Right renal cortex interstitium (tissue), 3 donors: Measurements from ENCODE around the gene ARHGAP22. TPM values are rescaled to one million over a fixed set of nuclear protein-coding genes. Genes with fewer than 3 reads are reported as not detected.

Experiments used
- DNase-seq, 3 donors: peaks; one replicate each; pipeline ENCODE4 v3.0.0-alpha.2; 2013; ENCODE audit warnings: low read depth in 3 of 3, low spot score in 2 of 3
- polyA plus RNA-seq, 3 donors: library from polyadenylated mRNA; unstranded; fragments of 120-200 nt; gene quantifications; one replicate each; pipeline ENCODE4 v1.2.1, GENCODE V29; 2013; ENCODE audit not compliant: insufficient read length in 3 of 3

ARHGAP22 gene
- polyA plus RNA-seq, 3 donors = 1.1 to 1.7 (median 1.1) TPM

DNA sequence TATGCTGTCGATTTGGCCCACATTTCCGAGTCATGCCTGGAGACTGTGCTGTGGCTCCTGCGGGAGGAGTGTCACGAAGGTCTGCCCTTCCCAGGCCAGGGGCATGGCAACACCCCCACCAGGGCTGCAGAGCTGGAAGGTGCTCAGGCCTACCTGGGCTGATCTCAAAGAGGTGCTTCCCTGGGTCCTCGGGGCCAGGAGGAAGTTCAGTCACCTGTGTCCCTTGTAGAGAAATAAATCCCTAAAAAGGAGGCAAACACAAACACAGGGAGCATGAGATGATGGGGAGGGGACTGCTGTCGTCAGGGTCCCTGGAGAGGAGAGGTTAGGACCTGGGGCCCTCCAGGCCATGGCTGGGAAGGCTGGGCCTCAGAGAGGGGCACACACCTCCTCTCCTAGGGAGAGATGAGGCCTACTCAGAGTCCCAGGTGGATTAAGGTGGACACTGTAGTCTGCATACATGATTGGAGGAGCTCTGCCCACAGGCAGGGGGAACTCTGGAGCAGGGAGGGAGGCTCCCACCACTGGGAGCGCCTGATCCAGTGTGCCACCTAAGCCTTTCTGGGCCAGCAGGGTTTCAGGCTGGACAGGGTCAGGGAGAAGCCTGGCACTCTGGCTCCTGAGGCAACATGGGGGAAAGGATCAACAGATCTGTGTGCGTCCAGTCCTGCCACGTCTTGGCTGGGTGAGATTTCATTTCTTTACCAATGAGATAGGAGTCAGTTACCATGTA lies 49.4 kb downstream of the ARHGAP22 start:
- DNase-seq = no peak

DNA sequence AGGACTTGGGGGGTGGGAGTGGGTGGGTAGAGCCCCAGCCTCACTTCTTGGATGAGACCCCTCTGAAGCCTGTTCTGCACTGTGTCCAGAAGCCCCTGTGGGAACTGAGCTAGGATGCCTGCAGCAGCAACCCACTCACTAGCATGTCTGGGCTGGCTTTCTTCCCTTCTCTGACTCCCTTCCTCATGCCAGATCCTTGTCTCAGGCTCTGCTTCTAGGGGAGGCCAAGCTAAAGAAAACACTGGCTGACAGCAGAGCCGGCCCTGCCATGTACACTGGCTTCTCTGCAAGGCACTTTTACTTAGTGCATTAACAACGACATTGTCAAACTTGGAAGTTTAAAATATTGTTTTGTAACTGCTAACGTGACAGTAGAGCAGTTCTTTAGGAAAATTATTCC lies 50.2 kb downstream of the ARHGAP22 start:
- no peak for DNase-seq

DNA sequence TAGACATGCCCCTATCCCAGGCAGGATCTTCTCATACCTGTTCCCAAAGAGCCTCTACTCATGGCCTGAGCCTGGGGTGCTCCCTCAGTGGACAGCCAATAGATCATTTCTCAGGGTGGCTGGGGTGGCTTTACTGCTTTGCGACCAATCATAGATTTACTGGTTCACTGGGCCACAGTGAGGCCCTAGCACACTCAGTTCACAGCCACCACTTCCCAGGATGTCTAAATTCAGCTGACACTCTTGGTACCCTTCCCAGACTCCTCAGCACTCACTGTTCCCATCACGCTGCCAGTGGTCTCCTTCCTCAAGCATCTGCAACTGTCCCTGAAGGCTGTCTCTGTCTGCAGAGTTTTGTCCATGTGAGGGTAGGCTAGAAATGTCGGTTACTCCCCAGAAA lies 50.6 kb downstream of the ARHGAP22 start:
- DNase-seq = no peak

DNA sequence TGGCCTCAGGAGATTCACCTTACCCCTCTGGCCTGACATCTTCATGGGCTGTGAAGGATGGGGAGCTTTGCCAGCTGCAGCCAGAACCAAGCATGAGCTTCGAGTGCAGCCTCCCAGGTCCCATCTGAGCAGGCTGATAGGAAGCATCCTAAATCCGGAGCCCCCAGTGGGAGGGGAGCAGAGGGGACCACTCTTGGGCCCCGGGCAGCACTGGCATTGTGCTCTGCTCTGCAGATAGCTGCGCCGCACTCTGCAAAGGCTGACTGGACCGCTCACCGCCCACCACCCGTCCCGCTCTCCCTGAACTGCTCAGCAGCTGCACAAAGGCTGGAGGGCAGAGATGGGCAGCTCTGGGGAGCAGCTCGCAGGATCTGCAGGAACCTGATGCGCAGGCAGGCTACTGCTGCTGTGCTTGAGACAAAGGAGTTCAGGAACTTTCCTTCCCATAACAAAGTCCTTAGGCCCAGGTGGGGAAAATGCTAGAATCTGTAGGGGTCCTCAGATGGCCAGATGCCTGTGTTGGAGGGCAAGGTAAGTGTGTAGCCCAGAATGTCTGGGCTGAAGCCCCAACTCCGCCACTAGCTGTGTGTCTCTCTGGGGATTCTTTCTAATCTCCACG lies 51.8 kb downstream of the ARHGAP22 start:
- no peak for DNase-seq

DNA sequence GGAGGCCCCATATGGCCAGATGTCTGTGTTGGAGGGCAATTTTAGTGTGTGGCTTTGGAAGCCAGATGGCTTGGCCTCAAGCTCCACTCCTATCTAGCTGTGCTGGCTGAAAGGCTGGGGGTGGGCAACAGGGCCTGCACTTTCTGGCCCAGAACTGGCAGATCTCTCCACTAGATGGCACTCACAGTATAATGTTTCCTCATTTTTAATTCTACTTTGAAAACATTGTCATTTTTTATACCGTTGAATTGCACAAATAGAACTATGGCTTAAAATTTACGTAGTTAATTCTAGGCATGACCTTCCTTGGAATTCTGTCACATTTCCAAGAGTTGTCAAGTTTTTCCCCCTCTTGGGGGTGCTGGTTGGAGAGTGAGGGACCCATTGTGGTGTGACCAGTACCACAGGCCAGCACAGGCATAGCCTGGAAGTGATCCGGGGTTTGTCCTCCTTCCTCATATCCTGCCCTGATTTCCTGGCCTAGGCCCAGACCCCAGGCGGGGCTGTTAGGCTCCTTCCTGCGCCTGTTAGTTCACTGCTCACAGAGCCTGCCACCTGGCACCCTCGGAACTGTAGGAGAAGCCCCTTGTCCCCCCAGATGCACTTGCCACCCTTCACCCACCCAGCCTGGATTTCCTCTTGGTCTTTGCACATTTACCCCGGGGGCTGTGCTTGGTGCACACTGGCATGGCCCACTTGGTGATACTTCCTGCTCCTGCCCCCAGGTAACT lies 52.8 kb downstream of the ARHGAP22 start:
- DNase-seq = peak in 2 of 3 donors; percentile 13 to 31

DNA sequence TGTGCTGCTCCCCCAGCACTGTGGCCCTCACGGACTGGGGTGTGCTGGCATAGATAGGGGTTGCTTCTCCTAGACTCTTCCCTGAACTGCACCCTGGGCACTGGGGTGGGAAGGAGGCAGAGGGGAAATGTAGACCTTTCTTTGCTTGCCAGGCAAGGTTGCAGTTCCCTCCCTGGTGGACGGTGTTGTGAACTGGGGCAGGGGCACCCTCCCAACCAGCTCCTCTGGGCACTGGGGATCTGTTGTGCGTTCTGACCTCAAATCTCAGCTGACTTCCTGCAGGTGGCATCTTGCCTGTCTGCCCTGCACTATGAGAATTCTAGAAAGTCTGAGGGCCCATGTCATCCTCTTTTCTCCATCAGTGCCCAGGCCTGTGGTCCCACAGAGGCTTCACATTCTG lies 53.9 kb downstream of the ARHGAP22 start:
- DNase-seq = no peak

DNA sequence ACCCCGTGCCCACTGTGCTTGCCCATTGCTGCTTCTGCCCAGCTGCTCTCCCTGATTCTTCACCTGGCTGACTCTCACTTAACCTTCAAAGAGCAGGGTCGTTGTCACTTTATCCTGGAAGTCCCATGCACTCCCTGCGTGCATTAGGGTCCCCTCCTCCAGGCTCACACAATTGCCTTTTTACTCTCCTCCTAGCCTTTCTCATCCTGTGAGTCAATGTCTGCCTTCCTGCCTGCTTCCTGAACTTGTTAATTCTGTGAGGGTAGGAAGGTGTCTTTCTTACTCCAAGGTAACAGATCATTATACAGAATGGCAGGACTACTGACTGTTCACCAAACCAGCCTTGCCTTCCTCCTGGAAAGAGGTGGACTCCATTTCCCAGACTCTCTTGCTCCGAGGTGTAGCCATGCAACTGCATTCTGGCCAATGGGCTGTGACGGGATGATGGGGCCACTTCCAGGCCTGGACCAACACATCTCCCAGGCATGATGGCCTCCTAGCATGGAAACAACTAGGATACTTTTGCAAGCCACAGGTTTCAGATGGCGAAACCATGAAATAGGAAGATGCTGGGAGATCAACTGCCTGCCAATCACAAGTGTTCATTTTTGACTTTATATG lies 54.7 kb downstream of the ARHGAP22 start:
- no peak for DNase-seq

DNA sequence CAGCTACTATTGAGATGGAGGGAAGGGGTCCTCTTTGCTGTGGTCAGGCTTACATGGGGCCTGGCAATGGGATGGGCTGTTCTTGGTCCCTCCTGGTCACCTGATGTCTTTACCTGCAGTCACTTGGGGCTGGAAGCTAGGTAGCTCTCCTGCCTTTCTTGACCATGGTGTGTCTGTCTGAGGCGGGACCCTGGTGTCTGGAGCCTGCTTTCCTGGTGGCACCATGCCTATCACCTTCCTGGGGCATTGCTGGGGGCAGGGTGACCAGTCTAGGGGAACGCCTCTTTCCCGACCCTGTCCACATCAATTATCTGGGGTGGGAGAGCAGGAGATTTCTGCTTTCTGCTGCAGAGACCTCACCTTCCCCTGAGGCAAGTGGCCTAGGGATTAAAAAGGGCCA lies 55.6 kb downstream of the ARHGAP22 start:
- no peak for DNase-seq

DNA sequence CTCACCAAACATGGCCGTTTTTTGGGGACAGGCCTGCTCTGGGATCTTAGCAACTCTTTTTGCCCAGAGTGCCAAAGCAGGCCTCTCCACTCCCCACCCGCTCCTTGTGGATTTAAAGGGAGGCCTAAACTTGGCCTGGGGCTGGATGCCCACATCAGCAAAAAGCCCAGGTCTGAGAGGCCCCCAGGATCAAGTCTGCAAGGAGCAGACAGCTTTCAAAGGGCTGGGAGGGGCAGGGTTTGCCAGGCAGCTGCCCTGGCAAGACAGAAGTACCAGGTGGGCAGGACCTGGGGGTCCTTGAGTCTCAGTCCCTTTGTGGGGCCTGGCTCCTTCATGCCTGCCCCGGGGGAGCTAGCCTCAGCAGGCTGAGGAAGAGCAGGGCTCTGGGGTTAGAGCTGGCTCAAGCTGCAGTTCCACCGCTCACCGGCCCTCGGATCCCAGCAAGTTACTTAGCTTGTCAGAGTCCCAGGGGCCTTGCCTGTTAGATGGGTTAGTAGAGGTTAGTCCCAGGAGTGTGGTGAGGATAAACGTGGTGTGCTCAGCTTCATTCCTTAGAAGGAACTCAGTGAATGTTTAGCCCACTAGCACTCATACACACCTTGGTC lies 56.2 kb downstream of the ARHGAP22 start:
- DNase-seq = no peak

DNA sequence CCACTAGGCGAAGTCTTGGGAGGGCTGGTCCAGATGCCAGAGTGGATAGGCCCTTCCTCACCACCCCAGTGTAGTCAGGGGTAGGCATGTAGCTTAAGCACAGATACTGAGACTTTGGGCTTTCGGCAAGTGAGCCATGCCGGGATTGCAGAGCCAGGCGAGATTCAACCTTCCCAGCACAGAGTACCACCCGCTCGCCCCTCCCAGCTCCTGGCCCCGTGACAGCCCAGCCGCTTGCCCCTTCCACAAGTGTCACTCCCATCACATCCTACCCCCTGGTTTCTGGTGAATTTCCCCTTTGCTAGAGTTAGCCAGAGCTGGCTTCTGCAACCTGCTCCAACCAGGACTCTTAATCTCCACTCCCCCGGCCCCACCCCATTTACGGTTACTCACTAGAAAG lies 56.9 kb downstream of the ARHGAP22 start:
- no peak for DNase-seq

DNA sequence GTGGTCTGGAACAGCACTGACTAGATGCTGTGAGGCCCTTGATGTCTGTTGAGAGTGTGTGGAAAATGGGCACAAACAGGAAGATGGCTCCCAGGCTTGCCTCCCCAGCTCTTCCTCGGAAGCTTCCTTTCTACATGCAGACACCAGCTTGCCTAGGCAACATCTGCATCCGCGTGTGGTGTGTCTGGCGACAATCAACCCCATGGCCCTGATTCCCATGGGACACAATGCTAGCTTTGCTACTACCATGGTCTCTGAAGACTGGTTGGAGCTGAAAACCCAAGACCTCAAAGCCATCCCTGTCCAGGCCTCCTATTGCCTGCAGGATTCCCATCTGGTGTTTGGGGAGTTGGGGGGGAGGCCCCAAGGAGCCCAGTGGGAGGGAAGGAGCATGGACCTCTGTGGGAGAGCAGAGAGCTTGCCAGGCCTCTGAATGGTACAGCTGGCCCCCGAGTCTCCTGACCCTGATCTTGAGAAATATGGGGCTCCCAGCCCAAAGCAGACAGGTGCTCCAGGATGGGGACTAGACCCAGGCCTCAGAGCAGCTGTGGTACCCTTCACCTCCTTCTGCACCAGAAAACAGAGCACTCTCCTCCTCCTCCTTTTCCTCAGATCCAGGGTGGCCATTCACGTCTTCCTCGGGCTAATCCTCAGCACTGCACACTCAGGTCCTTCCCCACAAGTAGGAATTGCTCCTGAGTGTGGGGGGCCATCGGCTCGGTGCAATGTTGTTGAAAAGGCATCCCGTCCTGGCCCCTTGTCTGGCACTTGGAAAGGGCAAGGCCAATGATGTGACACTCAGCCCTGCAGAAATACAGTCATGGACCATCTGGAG lies 57.6 kb downstream of the ARHGAP22 start:
- no peak for DNase-seq

DNA sequence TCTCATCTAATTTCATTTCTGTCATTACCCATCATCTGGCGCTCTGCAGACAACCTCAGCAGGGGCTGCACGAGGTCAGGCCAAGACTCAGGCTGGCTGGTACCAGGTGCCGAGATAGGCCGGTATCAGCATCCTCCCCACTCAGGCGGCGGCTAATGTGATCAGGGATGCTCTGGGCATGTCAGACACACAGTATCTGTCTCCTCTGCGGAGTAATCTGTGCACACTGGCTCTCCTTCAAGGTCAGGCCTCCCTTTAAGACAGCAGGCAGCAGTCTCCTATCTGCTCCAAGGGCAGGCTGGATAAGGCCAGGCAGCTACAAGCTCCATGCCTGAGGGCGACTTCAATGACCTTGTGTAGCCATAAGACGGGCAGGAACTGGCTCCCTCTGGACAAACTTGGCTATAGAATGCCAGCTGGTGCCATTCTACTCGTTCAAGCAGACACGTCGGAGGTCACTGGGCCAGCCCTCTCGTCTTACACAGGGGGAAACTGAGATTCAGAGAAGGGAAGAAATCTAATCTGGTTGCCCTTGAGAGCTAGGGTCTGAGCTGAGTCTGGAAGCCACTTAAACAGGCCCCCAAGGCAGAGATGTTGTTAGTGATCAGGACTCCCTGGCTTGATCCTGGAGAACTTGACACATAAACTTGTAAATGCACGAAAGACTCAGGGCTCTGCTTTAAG lies 59.3 kb downstream of the ARHGAP22 start:
- no peak for DNase-seq

DNA sequence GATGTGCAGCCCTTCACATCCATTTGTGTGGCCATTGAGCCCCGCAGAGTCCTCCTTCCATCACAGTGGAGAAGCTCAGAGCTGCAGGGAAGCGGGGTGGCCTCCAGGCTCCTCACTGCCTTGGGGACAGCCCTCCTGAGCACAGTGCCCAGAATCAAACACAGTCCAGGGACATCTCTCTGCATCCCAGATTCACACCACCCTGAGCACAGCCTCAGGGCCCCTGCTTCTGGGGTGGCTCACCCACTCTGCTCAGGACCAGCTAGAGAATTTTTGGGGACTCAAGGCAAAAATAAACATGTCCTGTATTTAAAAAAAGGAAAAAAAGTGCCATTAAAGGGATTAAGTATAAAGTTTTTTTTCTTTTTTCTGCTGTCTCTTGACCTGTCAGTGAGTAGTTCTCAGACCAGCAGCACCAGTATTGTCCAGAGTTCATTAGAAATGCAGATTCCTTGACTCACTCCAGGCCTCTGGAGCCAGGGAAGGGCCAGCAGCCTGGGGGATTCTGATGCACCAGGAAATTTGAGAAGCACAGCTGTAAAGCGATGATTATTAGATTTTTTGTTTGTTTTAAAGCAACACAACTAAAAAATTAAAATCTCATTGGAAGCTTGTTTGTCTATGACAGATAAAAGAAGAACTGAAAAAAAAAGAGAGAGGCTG lies 61.6 kb downstream of the ARHGAP22 start:
- DNase-seq = no peak

DNA sequence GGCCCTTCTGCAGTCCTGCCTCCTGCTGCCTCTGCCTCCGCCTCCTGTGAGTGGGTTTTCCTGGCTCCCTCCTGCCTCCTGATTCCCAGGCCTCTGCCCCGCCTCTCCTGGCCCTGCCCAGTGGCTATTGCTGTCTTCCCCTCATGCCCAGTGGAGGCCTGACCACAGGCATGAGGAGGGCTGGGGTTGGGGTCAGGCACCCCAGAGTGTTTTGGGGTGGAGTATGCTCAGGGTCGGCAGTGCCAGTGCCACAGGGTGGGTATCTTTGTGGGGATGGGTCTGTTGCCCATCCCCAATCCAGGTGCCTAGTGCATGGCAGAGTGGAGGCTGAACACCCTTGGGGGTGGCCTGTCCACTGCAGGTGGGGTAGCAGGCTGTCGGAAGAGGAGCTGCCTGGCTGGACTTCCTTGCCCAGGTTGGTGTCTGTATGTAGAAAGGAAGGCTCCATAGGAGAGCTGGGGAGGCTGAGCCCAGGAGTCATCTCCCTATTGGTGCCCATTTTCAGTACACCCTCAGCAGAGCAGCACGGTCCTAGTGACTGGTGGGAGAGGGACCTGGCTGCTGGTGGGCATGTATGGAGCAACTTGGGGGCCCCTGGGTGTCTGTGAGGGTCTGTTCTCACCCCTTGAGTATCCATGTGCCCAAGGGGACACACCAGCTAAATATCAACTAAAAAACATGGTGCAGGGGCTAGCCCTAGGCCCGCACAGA lies 62.2 kb downstream of the ARHGAP22 start:
- no peak for DNase-seq

DNA sequence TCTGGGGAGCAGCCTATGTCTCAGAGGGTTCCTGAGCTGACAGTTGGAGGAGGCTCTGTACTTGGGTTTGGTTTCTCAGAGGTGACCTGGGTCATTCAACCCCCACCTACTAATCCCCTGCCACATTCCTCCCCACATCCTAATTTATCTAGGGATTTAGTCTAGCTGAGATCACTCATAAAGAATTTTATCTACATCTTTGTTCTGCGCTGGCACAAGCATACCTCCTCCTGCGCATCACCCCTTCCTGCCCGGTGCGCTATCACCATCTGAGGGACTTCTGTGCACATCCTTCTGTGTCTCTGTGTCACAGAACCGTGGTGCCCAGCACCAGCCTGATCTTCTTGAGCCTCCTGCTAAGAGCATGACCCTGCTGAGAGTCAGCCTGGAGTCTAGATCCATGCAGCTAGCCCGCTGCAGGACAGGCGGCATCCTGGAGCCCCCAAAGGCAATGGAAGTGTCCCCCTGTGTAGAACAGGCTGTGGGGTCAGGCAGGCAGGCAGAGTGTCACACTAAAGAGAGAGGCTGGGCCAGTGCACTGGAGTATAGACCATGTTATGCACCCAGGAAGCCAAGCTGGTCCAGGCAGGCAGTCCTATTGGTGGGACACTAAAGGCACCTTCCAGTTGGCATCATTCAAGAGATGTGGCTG lies 63.6 kb downstream of the ARHGAP22 start:
- DNase-seq = no peak

DNA sequence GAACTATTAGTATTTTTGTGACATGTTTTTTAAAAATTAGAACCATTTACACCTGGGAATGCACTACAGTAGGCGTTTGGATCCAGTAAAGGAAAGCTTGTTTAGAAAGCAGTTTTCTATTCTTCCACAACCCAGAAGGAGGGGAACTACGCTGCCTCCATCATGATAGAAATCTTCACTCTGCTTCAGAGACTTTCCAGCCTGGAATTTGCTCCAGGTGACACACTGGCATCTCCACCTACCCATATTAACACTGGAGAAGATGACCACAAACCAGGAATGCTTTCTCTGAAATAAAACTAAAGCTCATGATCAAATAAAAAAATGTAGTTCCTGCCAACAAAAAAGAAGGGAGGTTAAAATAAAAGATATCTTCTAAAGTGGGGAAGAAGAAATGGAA lies 66.3 kb downstream of the ARHGAP22 start:
- no peak for DNase-seq

DNA sequence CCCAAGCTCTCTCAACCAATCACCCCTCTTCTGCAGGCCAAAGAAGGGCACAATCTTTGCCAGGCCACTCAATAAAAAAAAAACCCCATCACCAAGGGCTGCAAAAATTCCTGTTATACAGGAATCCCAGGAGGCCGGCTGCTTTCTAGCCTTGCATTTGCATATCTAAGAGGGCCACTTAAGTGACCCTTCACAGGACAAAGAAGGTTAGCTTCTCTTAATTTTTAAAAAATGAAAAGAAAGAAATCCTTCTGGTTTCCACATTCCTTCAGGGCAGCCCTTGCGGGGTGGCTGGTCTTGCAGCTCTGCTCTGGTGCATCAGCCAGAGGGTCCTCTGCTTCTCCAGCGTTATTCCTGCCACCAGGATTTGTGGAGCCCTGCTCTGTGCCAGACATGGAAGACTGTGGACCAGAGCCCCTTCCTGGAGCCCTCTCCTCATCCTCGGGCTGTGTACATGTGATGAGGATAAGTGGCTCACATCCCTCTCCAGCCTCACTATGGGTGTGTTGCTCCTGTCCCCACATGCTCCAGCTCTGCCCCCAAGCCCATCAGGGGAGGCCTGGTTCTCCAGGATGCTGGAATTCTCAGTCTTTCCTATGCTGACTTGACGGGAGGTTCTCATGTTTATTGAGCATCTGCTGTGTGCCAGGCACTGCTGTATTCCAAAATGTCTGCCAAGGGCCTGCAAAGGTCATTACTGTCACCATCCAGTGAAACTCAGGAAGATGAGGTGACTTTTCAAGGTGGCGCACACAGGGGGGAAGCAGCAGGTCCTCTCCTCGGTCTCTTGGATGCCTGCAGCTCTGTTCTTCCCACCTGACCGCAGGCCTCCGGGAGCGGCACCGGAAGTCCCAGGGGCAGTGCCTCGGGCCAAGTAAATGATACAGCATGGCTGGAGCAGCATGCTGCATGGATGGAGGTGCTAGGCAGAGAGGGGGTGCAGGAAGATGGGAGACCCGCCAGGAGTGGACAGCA lies 67.7 kb downstream of the ARHGAP22 start:
- DNase-seq = no peak
